ENCODE data around the gene ARID5A. TPM values are rescaled to one million over a fixed set of nuclear protein-coding genes. Genes with fewer than 3 reads are reported as not detected.

ARID5A gene
- total and polyA plus RNA-seq, 4 donors, result 5.2 to 12.2 (median 9.5) TPM

DNA sequence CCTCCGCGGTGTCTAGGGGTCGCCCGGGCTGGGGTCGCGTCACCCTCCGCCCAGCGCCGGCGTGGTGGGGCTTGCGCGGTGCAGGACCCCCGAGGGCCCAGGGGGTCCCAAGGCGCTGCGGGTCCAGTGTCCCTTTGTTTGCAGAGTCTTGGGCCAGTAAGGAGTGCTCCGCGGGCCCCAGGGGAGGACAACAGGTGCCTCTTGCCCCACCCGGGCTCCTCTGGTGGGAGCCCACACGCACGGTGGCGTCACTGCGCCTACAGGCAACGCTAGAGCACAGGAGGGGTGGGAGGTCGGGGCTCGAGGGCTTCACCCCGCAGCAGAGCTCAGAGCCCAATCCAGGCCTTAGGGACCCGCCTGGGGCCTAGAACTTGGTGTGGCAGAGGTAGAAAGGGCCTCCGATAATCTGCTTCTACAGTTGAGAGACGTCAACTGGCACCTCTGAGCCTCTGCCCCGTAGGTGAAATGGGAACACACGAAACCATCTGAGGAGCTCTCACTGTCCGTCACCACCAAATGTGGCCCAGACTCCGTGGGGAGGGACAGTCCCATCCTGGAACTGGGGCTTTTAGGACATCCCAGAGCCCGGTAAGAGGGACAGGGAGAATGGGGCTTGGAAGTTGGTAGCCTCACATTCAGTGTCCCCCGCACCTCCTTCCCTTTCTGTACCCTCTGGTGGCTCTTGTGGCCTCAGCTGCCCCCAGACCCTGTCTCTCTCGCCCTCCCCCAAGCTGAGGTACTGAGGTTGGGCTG is 1.4 kb downstream of the ARID5A start:
- Histone ChIP-seq H3K27ac (ENCODE audit: low read depth, low read length) (peak overlapping the region; percentile 54), H3K4me1 (ENCODE audit: control insufficient read depth, insufficient read depth, low read length) (peaks cover 42% of the 10 kb centered on the region), H3K27me3 (ENCODE audit: control insufficient read depth, insufficient read depth, low read length) (peaks cover 10% of the 10 kb centered on the region), H3K4me3 (ENCODE audit: low read depth, low read length) (peak overlapping the region; percentile 68), H3K9me3 (ENCODE audit: control insufficient read depth, insufficient read depth, low read length) (no peaks in the 10 kb centered on the region), H3K36me3 (ENCODE audit: control insufficient read depth, insufficient read depth, low read length) (peaks cover 4% of the 10 kb centered on the region)
- WGBS (ENCODE audit: insufficient coverage), result 4% methylated on average over 31 of the region's 36 CpGs
- DNase-seq (ENCODE audit: low read depth in 4 of 6, low spot score in 6 of 6), result no peak

DNA sequence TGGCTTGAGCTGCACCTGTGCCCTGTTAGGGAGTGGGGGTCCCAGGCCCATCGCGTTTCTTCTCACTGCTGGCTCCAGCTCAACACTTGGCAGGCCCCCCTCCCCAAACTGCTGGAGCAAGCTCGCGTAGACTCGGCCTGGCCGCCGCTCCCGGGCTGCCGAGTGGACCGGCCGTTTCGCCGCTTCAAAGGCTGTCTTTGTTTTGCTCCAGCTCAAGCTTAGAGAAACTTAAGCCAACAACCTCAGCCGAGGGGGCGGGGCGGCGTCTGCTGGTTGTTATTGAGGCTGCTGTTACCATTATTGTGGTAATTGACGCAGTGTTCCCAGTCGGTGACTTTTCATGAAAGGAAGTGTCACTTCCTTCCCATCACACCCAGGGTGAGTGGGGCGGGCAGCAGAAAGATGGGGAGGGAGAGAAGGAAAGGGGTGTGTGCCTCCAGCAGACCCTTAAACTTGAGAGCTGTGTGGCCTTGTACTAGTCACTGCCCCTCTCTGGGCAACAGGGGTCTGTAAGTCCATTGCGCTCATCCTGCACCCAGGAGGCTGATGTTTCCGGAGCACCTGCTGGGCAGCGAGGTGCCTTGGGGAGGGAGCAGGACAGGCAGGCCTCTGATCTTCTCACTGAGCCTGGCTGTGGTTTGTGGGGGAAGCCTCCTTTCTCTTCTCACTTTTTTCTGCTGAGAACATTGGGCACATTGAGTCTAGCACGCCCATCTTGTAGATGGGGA is 2.1 kb downstream of the ARID5A start:
- Histone ChIP-seq H3K4me1 (ENCODE audit: control insufficient read depth, insufficient read depth, low read length) (peaks cover 42% of the 10 kb centered on the region), H3K36me3 (ENCODE audit: control insufficient read depth, insufficient read depth, low read length) (peaks cover 4% of the 10 kb centered on the region), H3K4me3 (ENCODE audit: low read depth, low read length) (peak overlapping the region; percentile 68), H3K27me3 (ENCODE audit: control insufficient read depth, insufficient read depth, low read length) (peaks cover 10% of the 10 kb centered on the region), H3K27ac (ENCODE audit: low read depth, low read length) (peak overlapping the region; percentile 54), H3K9me3 (ENCODE audit: control insufficient read depth, insufficient read depth, low read length) (no peaks in the 10 kb centered on the region)
- DNase-seq (ENCODE audit: low read depth in 4 of 6, low spot score in 6 of 6), result peak in 2 of 6 donors; percentile 82 to 86
- WGBS (ENCODE audit: insufficient coverage), result 7% methylated on average over 13 of the region's 24 CpGs

GRCh38 chr2:96539215-96539920 is 2.8 kb downstream of the ARID5A start:
- Histone ChIP-seq H3K9me3 (ENCODE audit: control insufficient read depth, insufficient read depth, low read length) (no peaks in the 10 kb centered on the region), H3K36me3 (ENCODE audit: control insufficient read depth, insufficient read depth, low read length) (peaks cover 4% of the 10 kb centered on the region), H3K4me3 (ENCODE audit: low read depth, low read length) (no peak overlapping the region), H3K27me3 (ENCODE audit: control insufficient read depth, insufficient read depth, low read length) (peaks cover 10% of the 10 kb centered on the region), H3K27ac (ENCODE audit: low read depth, low read length) (no peak overlapping the region), H3K4me1 (ENCODE audit: control insufficient read depth, insufficient read depth, low read length) (peaks cover 42% of the 10 kb centered on the region)
- no peak for DNase-seq (ENCODE audit: low read depth in 4 of 6, low spot score in 6 of 6)
- WGBS (ENCODE audit: insufficient coverage), result 70% methylated on average over 5 of the region's 9 CpGs

DNA sequence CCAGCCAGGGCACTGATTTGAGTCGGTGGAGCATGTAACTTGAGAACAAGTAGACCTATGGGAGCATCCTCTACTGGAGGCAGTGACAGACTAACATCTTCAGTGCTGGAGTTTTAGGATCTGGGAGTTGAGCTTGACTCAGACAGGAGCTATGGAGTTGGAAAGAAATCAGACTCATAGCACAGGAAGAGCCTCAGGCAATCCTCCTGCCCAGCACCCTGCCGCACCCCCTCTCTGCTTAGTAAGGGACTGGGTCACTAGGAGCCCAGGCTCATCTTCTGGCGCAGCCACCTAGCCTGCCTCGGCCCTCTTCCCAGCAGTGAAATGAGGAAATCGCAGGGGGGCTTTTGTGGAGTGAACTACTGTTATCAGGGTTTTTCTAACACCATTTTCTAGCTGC is 3.6 kb downstream of the ARID5A start:
- peaks cover 4% of the 10 kb centered on the region for H3K36me3 ChIP-seq (ENCODE audit: control insufficient read depth, insufficient read depth, low read length)
- H3K4me3 ChIP-seq (ENCODE audit: low read depth, low read length), result no peak overlapping the region
- no peak for DNase-seq (ENCODE audit: low read depth in 4 of 6, low spot score in 6 of 6)
- H3K27ac ChIP-seq (ENCODE audit: low read depth, low read length), result no peak overlapping the region
- peaks cover 35% of the 10 kb centered on the region for H3K4me1 ChIP-seq (ENCODE audit: control insufficient read depth, insufficient read depth, low read length)
- H3K9me3 ChIP-seq (ENCODE audit: control insufficient read depth, insufficient read depth, low read length), result no peaks in the 10 kb centered on the region
- peaks cover 10% of the 10 kb centered on the region for H3K27me3 ChIP-seq (ENCODE audit: control insufficient read depth, insufficient read depth, low read length)
- WGBS (ENCODE audit: insufficient coverage), result 43% methylated on average over 2 of the region's 5 CpGs

GRCh38 chr2:96541398-96542152 is 5.0 kb downstream of the ARID5A start:
- H3K27me3 ChIP-seq (ENCODE audit: control insufficient read depth, insufficient read depth, low read length), result peaks cover 10% of the 10 kb centered on the region
- H3K36me3 ChIP-seq (ENCODE audit: control insufficient read depth, insufficient read depth, low read length), result peaks cover 4% of the 10 kb centered on the region
- H3K4me1 ChIP-seq (ENCODE audit: control insufficient read depth, insufficient read depth, low read length), result peaks cover 30% of the 10 kb centered on the region
- H3K4me3 ChIP-seq (ENCODE audit: low read depth, low read length), result no peak overlapping the region
- H3K27ac ChIP-seq (ENCODE audit: low read depth, low read length), result no peak overlapping the region
- no peak for DNase-seq (ENCODE audit: low read depth in 4 of 6, low spot score in 6 of 6)
- WGBS (ENCODE audit: insufficient coverage), result 67% methylated on average over 3 of the region's 4 CpGs
- no peaks in the 10 kb centered on the region for H3K9me3 ChIP-seq (ENCODE audit: control insufficient read depth, insufficient read depth, low read length)

GRCh38 chr2:96542357-96542977 is 5.9 kb downstream of the ARID5A start:
- H3K4me1 ChIP-seq (ENCODE audit: control insufficient read depth, insufficient read depth, low read length), result peaks cover 28% of the 10 kb centered on the region
- DNase-seq (ENCODE audit: low read depth in 4 of 6, low spot score in 6 of 6), result no peak
- 83% methylated on average over 7 of the region's 8 CpGs for WGBS (ENCODE audit: insufficient coverage)

GRCh38 chr2:96546321-96546720 is 9.8 kb downstream of the ARID5A start:
- Histone ChIP-seq H3K36me3 (ENCODE audit: control insufficient read depth, insufficient read depth, low read length) (peaks cover 40% of the 10 kb centered on the region), H3K9me3 (ENCODE audit: control insufficient read depth, insufficient read depth, low read length) (no peaks in the 10 kb centered on the region), H3K27ac (ENCODE audit: low read depth, low read length) (no peak overlapping the region)

More at GRCh38 chr2:96542357-96542977, 5.9 kb downstream of the ARID5A start:
- Histone ChIP-seq H3K27me3 (ENCODE audit: control insufficient read depth, insufficient read depth, low read length) (peaks cover 10% of the 10 kb centered on the region), H3K27ac (ENCODE audit: low read depth, low read length) (no peak overlapping the region), H3K9me3 (ENCODE audit: control insufficient read depth, insufficient read depth, low read length) (no peaks in the 10 kb centered on the region), H3K36me3 (ENCODE audit: control insufficient read depth, insufficient read depth, low read length) (peaks cover 11% of the 10 kb centered on the region), H3K4me3 (ENCODE audit: low read depth, low read length) (no peak overlapping the region)

GRCh38 chr2:96546797-96547196 is 10.2 kb downstream of the ARID5A start:
- WGBS (ENCODE audit: insufficient coverage), result 93% methylated on average over 6 of the region's 8 CpGs
- DNase-seq (ENCODE audit: low read depth in 4 of 6, low spot score in 6 of 6), result no peak
- Histone ChIP-seq H3K27ac (ENCODE audit: low read depth, low read length) (no peak overlapping the region), H3K27me3 (ENCODE audit: control insufficient read depth, insufficient read depth, low read length) (no peaks in the 10 kb centered on the region), H3K9me3 (ENCODE audit: control insufficient read depth, insufficient read depth, low read length) (no peaks in the 10 kb centered on the region), H3K4me1 (ENCODE audit: control insufficient read depth, insufficient read depth, low read length) (peaks cover 14% of the 10 kb centered on the region), H3K4me3 (ENCODE audit: low read depth, low read length) (no peak overlapping the region), H3K36me3 (ENCODE audit: control insufficient read depth, insufficient read depth, low read length) (peaks cover 45% of the 10 kb centered on the region)

More at GRCh38 chr2:96546321-96546720, 9.8 kb downstream of the ARID5A start:
- 93% methylated on average over 5 of the region's 5 CpGs for WGBS (ENCODE audit: insufficient coverage)
- H3K27me3 ChIP-seq (ENCODE audit: control insufficient read depth, insufficient read depth, low read length), result no peaks in the 10 kb centered on the region
- no peak overlapping the region for H3K4me3 ChIP-seq (ENCODE audit: low read depth, low read length)
- peaks cover 14% of the 10 kb centered on the region for H3K4me1 ChIP-seq (ENCODE audit: control insufficient read depth, insufficient read depth, low read length)
- DNase-seq (ENCODE audit: low read depth in 4 of 6, low spot score in 6 of 6), result no peak

DNA sequence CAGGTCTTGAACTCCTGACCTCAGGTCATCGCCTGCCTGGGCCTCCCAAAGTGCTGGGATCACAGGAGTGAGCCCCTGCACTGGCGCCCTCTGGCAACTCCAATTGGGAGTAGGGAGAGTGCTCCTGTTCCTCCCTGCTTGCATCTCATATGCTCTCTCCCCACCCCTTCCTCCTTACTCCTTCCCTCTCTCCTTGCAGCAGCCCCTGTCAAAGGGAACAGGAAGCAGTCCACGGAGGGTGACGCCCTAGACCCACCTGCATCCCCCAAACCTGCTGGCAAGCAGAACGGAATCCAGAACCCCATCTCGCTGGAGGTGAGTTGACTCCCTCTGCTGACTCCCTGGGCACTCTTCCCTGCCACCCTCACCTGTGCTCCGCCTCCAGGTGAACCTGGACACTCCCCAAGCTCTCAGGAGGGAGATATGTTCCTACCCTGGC is 10.7 kb downstream of the ARID5A start:
- 78% methylated on average over 5 of the region's 7 CpGs for WGBS (ENCODE audit: insufficient coverage)
- no peak overlapping the region for H3K27ac ChIP-seq (ENCODE audit: low read depth, low read length)
- peaks cover 49% of the 10 kb centered on the region for H3K36me3 ChIP-seq (ENCODE audit: control insufficient read depth, insufficient read depth, low read length)
- H3K27me3 ChIP-seq (ENCODE audit: control insufficient read depth, insufficient read depth, low read length), result no peaks in the 10 kb centered on the region
- no peaks in the 10 kb centered on the region for H3K9me3 ChIP-seq (ENCODE audit: control insufficient read depth, insufficient read depth, low read length)
- H3K4me3 ChIP-seq (ENCODE audit: low read depth, low read length), result no peak overlapping the region
- H3K4me1 ChIP-seq (ENCODE audit: control insufficient read depth, insufficient read depth, low read length), result peaks cover 14% of the 10 kb centered on the region
- DNase-seq (ENCODE audit: low read depth in 4 of 6, low spot score in 6 of 6), result no peak
